ENCODE results near the gene CAMK1D. TPM values are rescaled to one million over a fixed set of nuclear protein-coding genes. Genes with fewer than 3 reads are reported as not detected.

The CAMK1D gene
- total RNA-seq, 1 donor from 2014 or later, result 8.7 TPM

DNA sequence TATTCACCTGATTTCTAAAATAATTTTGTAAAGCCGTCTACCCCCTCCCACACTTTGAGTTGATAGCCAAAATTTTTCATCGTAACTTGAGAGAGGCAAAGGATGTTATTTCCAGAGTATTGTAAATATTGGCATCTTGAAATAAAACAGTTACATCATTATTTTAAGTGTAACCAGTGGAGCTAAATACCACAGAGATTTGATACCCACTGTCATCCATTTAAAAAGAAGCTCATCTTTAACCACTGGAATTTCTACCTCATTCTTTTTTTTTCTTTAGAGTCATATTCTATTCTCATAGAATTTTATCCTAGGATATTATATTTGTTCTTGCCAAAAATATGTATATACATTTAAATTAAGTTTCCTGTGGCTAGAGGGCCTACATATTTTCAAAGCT lies 48.6 kb downstream of the CAMK1D start:
- intact Hi-C loops (cut with micrococcal nuclease), result no loop called here

DNA sequence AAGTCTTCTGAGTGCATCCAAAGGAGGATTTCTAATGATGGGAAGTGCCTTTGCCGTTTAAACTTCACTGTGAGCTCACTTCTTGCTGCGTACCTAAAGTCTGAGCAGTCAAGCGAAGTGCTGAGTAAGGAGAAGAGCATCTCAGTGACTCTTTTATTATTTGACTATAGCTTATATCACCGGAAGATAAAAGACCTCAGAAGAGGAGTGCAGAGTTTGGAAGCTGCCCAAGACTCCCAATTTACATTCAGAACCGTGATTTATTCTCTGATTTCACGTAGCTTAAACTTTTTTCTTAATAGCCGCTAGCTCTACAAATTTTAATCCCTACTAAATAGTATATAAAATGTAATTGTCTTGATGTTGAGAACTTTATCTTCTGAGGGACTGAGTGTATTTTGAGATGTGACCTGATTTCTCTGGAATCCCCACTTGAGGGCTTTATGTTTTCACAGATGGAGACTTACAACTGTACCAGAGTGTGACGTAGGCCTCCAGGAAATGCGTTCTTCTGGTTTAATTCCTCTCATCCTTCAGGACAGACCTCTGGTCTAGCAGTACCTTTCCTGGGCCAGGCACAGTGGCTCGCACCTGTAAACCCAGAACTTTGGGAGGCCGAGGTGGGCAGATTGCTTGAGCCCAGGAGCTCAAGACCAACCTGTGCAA lies 51.1 kb downstream of the CAMK1D start:
- intact Hi-C loops (cut with micrococcal nuclease), result no loop called here

GRCh38 chr10:12401466-12401865 lies 52.1 kb downstream of the CAMK1D start:
- intact Hi-C loops (cut with micrococcal nuclease), result no loop called here

DNA sequence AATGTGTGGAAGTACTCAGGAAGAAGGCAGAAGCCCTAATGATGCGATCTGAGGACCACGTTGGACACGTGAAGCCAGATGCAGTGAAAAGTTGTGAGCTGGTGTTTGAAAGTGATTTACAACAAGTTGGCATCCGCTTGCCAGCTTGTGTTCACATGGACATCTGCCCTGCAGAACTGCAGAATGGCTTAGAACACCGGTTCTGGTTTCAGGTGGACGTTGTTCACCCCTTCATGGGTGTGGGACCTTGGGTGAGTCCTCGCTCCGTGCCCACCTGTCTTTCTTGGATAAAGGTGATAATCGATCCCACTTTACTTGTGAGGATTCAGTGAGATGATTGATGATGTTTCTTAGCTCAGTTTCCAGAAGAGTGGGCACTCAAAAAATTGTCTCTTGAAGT lies 53.8 kb downstream of the CAMK1D start:
- intact Hi-C loops (cut with micrococcal nuclease), result no loop called here

GRCh38 chr10:12405342-12406320 lies 56.3 kb downstream of the CAMK1D start:
- intact Hi-C loops (cut with micrococcal nuclease), result no loop called here

GRCh38 chr10:12406764-12407400 lies 57.5 kb downstream of the CAMK1D start:
- intact Hi-C loops (cut with micrococcal nuclease), result no loop called here

GRCh38 chr10:12408472-12408871 lies 59.1 kb downstream of the CAMK1D start:
- intact Hi-C loops (cut with micrococcal nuclease), result no loop called here

DNA sequence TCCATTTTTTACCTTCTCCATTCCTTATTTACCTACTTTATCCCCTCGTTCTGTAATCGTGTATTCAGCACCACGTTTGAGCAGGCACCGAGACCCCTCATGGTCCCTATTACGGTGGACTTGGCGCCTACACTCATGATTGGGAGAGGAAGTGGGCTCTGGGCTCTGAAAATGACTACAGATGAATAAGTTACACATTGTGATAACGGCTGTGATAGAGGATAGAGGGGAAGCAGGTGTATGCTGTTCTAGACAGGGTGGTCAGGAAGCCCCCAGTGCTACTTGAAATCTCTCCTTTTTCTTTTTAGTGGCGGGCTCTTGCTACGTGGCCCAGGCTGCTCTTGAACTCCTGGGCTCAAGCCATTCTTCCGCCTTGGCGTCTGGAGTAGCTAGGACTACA lies 59.8 kb downstream of the CAMK1D start:
- intact Hi-C loops (cut with micrococcal nuclease), result no loop called here

GRCh38 chr10:12409613-12410012 lies 60.3 kb downstream of the CAMK1D start:
- intact Hi-C loops (cut with micrococcal nuclease), result loop anchor here (5.0 kb wide), 1 partner anchor 38 kb away; no protein-coding TSS in a partner anchor

DNA sequence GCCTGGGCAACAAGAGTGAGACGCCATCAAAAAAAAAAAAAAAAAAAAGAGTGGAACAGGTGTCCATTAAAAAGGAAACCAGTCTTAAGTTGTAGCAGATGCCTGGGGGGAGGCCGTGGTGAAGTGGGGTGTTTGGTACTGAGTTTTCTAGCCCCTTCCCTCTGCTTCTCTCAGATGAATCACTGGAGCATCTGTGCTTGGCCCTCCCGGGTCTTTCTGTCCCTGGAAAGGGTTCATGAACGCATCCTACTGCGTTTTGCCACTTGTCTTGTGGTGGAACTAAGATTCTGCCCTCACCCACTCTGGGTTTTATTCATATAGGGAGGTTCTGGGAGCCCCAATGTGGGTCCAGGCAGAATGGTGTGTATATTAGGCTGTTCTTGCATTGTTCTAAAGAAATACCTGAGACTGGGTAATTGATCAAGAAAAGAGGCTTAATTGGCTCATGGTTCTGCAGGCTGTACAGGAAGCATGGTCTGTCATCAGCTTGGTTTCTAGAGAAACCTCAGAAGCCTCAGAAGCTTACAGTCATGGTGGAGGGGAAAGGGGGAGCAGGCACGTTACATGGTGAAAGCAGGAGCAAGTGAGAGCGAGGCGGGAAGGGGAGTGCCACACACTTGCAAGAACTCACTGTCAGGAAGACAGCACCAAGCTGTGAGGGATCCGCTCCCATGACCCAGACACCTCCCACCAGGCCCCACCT lies 63.5 kb downstream of the CAMK1D start:
- intact Hi-C loops (cut with micrococcal nuclease), result loop anchor here (5.0 kb wide), 1 partner anchor 34 kb away; no protein-coding TSS in a partner anchor

- intact Hi-C loops (cut with micrococcal nuclease), result loop anchor here (5.0 kb wide), 1 partner anchor 34 kb away; no protein-coding TSS in a partner anchor
Observed at GRCh38 chr10:12413369-12413711, 64.0 kb downstream of the CAMK1D start.

DNA sequence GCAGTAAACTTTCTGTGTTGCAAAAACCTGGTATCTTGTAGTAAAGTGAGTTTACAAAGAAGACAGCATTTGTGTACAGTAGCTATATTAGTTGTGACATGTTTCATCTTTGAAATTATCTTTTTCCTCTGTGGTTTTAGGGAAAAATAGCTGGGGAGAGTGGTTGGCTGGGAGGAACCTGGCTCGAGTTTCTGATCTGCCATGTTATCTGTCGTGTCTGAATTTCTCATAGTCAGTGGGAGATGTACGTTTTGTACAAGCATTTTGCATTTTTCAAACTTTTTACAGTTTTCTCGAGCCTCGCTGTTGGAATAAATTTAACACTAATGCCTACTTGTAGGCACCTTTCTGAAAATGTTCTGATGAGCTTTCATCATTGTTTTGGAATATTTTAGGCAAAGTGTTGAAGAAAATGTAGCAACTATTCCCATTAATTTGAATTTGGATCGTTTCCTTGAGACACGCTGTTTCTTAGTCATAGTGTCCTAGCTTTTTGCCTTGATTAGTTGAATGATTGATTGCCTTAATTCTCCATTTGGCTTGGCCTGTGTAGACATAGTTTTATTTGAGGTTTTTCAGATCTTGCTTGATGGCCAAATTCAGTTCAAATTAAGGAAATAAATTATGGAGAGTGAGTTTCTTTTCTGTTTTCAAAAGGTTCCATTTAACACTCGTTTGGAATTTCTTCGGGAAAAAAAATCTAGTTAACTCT lies 65.1 kb downstream of the CAMK1D start:
- intact Hi-C loops (cut with micrococcal nuclease), result loop anchor here (5.0 kb wide), 1 partner anchor 33 kb away; no protein-coding TSS in a partner anchor

- intact Hi-C loops (cut with micrococcal nuclease), result no loop called here
Observed at GRCh38 chr10:12416344-12417050, 67.2 kb downstream of the CAMK1D start.

GRCh38 chr10:12417331-12417730 lies 68.0 kb downstream of the CAMK1D start:
- intact Hi-C loops (cut with micrococcal nuclease), result no loop called here

- intact Hi-C loops (cut with micrococcal nuclease), result no loop called here
Observed at GRCh38 chr10:12418000-12418399, 68.7 kb downstream of the CAMK1D start.

GRCh38 chr10:12418725-12419261 lies 69.4 kb downstream of the CAMK1D start:
- intact Hi-C loops (cut with micrococcal nuclease), result no loop called here

- intact Hi-C loops (cut with micrococcal nuclease), result no loop called here
Observed at GRCh38 chr10:12419262-12419847, 70.0 kb downstream of the CAMK1D start.

- intact Hi-C loops (cut with micrococcal nuclease), result no loop called here
Observed at GRCh38 chr10:12420530-12421120, 71.3 kb downstream of the CAMK1D start.

DNA sequence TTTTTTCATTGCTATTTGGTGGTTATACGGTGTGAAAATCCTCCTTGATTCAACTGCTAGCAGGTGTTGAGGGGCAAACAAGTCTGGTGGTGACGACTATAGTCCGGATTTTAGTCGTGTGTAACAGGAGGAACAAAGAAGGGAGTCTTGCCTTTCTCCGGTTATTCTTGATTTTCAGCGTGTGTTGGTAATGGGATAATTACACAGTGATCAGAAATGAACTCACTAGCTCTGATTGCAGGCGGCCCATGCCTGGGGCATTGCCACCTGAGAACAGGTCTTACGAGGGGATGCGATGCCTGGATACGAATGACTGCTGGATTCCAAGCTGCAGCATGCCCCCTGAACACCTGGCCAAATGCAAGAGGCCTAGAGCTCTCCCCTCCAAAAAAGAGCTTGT lies 72.8 kb downstream of the CAMK1D start:
- intact Hi-C loops (cut with micrococcal nuclease), result no loop called here
